Neural cell (in vitro differentiated cells): Measurements from ENCODE around the gene ROPN1.

Source experiments
- CTCF ChIP-seq: fragments of 450-650 bp; IDR thresholded peaks from 2 replicates; pipeline ENCODE4 v1.5.1; 2014; ENCODE audit warnings: antibody characterized with exemption, mild to moderate bottlenecking, moderate library complexity; ENCODE audit not compliant: poor library complexity, severe bottlenecking
- MXI1 ChIP-seq: fragments of 450-650 bp; conservative IDR thresholded peaks from 2 replicates; pipeline ENCODE4 v1.6.1; 2014; ENCODE audit warnings: antibody characterized with exemption, mild to moderate bottlenecking; ENCODE audit not compliant: poor library complexity, severe bottlenecking
- SMC3 ChIP-seq: fragments of 450-650 bp; conservative IDR thresholded peaks from 2 replicates; pipeline ENCODE4 v1.6.1; 2014; ENCODE audit warnings: antibody characterized with exemption, mild to moderate bottlenecking, moderate library complexity; ENCODE audit not compliant: poor library complexity
- TAF1 ChIP-seq: IDR thresholded peaks from 2 replicates; pipeline ENCODE4 v1.6.1; 2012; ENCODE audit warnings: low read depth

GRCh38 chr3:124034844-124035152 is 42.9 kb upstream of the ROPN1 start:
- TF ChIP-seq CTCF = no peak
- TF ChIP-seq TAF1 = no peak
- no peak for TF ChIP-seq SMC3
- no peak for TF ChIP-seq MXI1
